ENCODE data around the gene CABLES2.

- TF ChIP-seq EZH2phosphoT487 (IDR thresholded peaks at IDR 0.05; ENCODE audit: insufficient read depth, low read depth) (no peak), EZH2 (IDR thresholded peaks at IDR 0.05; ENCODE audit: insufficient read depth, poor library complexity, severe bottlenecking) (no peak)
Measured at GRCh38 chr20:62355878-62356588, 51.1 kb downstream of the CABLES2 start.

All from GM23248 (cell line).